Daoy (cell line): Measurements from ENCODE around the gene NPW. TPM values are rescaled to one million over a fixed set of nuclear protein-coding genes. Genes with fewer than 3 reads are reported as not detected.

Experiments
- DNase-seq: peaks from one replicate; pipeline ENCODE4 v3.0.0-alpha.2; 2015; ENCODE audit warnings: low read depth
- total RNA-seq: library from RNA; depleted of rRNA; stranded (reverse); fragments of >200 nt; shearing (Covaris generic); gene quantifications from 2 replicates; pipeline ENCODE4 v1.2.3, GENCODE V29; 2014

NPW gene
- total RNA-seq, 1 experiment from 2014 or later = 0.46 TPM

DNA sequence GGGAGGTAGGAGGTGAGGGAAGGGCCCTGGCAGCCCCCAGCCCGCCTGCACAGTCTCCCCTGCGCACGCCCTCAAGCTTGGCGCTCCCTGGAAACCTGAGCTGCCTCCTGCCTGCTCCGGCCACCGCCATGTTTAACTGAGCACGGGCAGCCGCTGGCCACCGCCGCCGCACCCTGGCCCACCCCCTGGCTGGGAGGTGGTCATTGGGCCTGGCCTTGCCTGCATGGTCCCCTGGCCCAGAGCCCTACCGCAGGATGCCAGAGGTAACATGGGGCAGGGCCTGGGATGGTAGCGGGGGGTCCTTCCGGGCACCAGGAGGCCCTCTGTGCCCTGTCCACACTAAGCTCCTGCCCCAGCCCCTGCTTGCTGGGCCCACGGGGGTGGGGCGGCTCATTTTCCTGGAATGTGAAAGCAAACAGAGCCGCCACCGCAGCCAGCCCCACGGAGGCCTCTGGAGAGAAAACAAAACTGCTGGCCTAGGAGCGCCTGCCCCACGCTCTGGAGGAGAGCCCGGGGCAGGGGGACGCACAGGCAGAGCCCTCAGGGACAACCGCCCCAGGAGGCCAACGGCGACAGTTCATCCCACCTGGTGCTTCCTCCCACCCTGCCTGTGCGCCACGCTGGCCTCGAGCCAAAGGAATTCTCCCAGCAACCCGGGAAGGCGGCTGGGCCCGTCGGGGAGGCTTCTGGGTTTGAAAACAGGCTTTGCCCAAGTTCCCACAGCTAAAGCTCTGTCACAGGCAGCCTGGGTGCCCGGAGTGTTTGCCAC lies 16.0 kb downstream of the NPW start:
- DNase-seq = peak; percentile 88

DNA sequence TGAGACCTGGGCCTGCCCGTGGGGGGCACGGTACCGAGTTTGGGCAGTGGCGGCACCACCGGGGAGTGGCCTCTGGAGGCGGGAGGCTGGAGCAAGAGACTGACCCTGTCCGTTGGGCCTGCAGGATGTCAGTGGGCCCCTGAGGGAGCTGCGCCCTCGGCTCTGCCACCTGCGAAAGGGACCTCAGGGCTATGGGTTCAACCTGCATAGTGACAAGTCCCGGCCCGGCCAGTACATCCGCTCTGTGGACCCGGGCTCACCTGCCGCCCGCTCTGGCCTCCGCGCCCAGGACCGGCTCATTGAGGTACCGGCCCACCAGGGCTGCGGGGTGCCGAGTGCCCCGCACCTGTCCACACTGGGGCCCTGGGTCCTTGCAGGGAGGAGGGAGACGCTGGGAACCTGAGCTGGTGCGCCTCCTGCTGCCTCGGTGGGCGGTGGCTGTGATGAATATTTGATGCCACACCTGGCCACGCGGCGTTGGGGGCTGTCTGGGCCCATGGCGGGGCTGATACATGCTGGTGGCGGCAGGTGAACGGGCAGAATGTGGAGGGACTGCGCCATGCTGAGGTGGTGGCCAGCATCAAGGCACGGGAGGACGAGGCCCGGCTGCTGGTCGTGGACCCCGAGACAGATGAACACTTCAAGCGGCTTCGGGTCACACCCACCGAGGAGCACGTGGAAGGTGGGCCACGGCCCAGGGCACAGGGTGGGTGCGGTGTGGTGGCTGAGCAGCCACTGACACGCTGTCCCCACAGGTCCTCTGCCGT lies 16.8 kb downstream of the NPW start:
- no peak for DNase-seq

DNA sequence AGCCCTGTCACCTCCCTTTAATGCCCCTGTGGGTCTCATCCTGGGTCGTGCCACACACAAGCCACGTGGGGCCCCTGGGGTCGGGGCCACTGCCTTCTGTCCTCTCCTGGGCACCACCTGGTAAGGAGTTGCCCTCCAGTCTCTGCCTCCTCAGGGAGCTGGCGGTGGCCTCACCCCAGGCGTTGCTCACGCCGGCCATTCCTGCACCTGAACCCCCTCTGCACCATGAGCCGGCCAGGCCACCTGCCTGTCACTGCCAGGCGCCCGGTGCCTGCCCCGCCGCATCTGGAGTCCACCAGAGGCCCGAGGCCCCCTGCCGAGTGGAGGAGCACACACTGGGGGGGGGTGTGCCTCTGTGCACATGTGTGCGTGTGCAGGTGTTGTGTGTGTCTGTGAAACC lies 17.5 kb downstream of the NPW start:
- peak; percentile 2 for DNase-seq

DNA sequence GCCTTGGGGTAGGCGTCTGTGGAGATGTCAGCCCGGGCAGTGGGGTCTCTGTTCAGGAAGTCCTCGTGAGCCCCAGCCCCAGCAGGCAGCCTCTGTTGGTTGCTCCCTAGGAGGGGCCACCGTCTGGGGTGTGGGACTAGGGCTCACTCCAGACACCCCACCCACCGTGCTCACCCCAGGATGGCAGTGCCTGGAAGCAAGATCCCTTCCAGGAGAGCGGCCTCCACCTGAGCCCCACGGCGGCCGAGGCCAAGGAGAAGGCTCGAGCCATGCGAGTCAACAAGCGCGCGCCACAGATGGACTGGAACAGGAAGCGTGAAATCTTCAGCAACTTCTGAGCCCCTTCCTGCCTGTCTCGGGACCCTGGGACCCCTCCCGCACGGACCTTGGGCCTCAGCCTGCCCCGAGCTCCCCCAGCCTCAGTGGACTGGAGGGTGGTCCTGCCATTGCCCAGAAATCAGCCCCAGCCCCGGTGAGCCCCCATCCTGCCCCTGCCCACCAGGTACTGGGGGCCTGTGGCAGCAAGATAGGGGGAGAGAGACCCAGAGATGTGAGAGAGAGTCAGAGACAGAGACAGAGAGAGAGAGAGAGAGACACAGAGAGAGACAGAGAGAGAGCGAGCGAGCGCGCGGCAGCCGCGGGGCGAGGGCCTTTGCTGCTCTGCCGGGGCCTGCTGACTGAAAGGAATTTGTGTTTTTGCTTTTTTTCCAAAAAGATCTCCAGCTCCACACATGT lies 18.2 kb downstream of the NPW start:
- DNase-seq = peak; percentile 2

DNA sequence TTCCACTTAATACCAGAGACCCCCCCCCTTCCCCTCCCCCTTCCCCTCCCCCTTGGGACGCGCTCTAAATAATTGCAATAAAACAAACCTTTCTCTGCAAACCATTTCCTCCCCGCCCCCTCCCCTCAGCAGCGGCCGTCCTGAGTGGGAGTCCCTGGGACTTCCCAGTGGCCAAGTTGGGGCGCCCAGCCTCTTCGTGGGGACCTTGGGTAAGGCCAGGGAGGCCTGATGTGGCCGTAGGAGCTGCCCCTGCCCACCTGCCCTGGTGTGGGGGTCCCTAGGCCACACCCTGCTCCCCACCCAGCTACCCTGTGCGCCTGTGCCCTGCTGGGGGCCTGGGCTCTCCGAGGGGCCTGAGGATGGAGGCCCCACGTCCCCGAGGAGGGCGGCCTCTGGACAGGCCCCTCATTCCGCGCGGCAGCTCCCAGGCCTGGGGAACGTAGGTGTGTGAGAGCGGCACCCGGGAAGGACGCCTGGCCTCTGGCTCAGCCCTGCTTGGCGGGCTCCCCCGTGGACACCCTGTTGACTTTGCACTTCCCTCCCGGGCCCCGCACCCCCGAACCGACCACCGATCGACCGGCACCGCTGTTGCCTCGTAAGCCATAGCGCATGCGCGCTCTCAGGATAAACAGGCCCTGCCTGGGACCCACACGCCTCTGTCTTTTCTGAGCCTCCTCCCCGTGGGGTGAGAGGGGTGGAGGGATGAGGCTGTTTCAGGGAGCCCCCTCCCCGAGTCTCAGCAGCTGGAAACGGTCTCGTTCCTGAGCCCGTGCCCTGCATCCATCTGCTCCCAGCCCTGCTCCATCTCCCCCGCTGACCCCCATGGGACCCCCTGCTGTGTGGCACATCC lies 19.0 kb downstream of the NPW start:
- no peak for DNase-seq

DNA sequence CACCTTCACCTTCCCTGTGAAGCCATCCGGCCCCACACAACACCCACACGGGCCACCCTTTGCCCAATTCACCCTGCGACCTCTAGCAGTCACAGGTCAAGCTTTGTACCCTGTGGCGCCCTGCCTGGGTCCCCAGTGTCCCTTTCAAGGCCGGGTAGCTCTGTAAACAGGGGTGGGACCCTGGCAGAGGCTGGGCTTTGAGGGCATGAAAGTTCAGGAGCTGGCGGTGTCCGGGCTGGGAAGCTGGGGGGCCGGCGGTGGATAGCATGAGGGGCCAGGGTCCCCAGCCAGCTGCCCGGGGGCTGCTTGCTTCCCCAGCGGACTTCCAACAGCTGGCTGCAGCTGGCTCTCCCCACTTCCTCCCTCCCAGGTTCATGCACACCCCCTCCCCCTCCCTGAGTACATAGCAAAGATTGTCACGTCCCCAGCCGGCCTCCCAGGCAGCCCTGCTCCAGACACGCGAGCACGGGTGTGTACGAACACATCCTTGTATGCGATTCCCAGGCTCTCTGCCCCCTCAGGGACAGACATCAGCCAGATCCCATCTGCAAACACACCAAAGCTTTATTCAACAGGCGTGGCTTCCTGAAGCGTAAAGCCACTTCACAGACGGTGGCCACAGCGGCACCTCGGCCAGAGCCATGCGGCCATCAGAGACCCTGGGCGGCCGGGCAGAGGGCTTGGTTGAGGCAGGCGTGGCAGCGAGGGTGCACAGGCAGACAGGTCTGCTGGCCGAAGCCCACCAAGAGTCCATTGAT lies 19.9 kb downstream of the NPW start:
- peak; percentile 70 for DNase-seq

DNA sequence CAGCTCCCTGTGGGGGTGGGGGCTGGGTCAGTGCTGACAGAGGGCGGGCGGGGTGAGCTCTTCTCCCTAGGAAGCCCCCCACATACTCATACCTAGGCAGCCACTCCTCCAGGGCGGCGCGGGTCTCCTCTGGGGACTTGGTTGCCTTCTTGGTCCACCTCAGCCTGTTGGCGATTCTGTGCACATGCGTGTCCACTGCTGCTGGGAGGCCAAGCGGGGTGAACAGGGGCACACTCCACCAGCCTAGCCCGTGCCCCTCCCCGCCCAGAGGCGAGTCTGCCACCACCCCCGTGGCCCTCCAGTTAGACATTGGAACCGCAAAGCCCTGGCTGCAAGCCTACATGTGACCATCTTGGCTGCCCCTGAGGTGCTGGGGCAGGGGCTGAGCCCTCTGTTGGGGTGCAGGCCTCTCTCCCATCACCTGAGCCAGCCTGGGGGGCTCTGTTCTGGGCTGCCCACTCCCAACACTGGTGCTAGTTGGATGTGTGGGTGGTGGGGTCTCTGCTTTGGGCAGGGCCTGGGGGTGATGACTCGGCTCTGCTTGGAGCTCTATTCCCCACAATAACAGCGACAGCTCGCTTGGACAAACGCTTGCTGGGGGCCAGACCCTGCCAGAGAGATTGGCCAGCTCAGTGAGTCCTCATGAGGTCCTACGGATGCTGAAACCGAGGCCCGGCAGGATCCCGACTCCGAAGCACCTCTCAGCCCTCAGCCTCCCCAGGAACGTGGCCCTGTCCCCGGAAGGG lies 20.6 kb downstream of the NPW start:
- DNase-seq = no peak

DNA sequence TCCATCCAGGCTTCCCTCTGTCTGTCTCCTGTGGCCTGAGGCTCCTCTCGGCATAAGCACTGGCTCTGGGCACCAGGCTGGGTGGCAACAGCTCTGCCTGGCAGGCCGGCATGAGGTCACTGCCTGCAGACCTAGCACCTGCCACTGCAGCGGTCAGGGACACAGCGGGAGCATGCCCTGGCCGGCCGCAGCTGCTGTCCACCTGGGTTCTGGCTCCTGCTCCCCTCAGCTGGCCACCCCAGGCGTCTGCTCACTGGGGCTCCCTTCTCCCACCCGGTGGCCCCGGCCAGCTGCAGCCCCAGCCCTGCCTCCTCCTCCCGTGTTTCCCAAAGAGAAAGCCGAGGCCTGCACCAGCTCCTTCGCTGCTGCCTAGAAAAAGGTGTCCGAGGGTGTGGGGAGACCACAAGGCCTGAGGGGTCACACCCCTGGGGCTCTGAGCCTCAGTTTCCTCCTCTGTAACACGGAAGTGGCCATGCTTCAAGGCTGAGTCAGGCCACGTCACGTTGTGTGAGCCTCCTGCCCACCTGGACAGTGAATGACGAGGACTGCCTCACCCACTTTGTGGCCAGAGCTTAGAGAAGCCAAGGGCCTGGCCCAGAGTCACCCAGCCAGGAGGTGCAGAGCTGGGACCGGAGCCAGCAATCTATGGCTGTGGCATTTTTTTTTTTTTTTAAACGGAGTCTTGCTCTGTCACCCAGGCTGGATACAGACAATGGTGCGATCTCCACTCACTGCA lies 21.4 kb downstream of the NPW start:
- DNase-seq = peak; percentile 84

DNA sequence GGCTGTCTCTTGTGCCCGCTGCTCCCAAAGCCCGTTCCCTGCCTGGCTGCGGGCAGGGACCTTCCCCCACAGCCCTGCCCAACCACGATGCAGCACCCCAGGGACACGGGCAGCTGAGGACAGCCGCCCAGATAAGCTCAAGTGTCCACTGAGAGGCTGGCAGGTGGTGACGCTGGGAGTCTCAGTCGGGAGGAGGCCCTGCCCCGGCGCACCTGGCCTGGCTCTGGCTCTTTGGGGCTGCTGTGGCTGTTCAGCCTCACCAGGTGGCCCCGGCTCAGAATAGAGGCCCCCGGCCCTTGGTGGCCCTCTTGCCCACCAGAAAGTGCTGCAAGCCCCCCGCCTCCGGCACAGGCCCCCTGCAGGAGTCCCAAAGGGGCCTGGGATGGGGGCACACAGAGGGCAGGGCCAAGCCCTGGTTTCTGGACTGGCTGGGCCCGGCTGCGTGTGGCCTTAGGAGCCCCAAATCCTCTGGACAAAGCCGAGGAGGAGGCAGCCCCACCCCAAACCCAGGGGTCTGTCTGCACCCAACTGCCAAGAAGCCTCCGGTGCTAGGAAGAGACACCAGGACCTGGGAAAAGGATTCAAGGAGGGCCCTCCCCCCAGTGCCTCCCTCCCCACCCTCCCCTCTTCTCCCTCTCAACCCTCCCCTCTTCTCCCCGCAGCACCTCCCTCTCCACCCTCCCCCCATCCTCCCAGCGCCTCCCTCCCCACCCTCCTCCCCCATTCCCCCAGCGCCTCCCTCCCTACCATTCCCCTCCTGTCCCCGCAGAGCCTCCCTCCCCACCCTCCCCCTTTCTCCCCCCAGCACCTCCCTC lies 22.8 kb downstream of the NPW start:
- DNase-seq = no peak

DNA sequence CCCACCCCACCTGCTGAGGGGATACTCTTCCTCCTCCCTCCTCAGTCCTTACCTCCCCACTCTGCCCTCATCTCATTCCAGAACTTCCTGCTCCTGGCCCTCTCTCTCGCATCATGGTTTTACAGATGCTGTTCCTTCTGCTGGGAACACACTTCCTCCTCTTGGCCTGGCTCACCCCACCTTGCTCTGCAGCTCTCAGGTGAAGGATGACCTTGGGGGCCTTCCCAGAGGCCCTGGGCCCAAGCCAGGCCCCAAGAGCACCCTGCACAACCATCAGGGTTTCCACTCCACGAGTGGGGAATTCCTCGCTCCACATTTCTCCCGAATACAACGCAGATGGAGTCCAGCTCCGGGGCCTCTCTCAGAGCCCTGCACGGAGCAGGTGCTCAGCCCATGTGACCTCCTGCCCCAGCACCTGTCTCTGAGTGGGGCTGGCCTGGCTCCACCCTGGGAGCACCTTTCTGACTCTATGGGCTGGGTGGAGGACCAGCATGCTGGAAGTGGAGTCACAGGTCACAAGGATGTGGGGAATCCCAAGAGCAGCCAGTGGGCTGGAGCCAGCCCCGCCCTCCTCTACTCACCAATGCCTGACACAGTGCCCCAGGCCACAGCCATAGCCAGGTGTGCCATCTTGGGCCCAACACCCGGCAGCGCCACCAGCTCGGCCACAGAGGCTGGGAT lies 23.5 kb downstream of the NPW start:
- no peak for DNase-seq

DNA sequence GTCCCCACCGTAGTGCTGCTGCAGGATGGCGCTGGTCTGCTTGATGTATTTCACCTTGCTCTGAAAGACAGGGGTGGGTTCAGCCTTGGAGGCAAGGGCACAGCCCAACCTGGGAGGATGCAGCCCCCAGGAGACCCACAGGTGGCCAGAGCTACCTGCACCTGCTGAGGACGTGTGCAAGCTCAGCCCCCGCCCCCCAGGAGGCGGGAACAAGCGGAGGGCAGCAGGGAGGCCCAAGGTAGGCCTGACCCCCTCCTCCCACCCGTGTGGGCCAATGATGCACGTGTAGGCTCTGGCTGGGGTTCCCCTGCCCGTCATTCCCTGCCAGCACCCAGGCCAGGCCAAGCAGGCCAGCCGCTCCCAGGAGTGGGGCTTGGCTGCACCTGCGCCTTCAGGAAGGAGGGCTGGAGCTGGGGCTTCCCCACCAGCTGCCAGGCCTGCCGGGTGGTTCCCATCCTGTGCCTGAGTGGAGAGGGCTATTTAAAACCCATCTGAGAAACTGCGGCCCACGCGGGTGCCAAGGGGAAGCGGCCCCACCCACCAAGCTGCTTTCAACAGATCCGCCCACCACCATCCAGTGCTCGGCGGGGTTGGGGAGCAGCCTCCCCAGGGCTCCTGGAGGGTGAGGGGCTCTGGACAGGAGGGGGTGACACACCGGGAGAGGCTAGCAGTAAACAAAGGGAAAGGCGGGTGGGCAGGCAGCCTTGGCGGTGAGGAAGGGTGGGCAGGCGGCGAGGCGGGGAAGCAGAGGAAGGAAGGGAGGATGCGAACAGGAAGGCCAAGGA lies 24.3 kb downstream of the NPW start:
- no peak for DNase-seq

DNA sequence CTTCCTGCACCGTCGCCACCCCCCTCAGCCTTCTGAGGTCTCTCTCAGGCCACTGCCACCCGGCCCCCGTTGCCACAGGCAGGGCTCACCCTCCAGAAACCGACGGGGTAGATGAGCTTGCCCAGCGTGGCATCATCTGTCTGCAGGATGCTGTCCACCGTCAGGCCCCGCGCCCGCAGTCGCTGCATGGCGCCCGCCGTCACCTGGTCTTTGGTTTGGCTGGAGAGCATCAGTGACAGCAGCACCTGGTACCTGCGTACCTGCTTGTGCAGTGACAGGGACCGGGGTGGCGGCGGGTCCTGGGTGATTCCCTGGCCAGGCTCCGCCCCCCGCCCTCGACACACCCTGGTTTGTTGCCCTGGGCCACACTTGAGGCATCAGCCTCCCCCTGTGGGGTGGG lies 25.0 kb downstream of the NPW start:
- DNase-seq = no peak

DNA sequence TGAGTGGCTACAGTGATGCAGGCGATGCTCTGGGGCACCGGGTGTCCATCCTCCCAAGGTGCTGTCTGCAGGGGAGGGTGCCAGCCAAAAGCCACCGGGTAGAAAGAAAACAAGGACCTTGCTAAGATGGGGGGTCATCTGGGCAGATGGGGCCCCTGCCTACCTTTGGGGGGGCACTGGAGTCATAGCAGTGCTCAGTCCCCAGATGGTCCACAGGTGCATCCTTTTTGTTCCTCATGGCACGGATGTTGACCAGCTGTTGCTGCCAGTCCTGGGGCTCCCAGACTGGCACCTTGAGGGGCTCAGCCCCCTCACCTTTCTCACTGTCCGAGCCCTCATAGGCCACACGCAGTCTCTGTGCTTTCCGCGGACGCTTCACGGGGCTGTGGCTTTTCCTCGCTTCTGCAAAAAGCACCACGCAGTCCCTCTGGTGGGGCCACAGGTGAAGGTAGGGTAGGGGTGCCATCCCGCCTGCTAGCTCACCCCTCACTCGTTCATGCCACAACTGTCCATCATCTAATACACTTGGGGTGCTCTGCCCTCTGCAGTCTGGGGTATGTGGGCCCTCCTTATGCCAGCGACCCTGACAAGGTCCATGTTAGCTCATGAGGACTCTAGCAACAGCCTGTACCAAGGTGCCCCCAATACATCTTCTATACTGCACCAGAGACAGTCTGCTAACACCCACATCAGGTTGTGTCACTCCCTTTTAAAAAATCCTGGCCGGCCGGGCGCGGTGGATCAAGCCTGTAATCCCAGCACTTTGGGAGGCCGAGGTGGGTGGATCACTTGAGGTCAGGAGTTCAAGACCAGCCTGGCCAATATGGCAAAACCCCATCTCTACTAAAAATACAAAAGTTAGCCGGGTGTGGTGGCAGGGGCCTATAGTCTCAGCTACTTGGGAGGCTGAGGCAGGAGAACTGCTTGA lies 26.6 kb downstream of the NPW start:
- no peak for DNase-seq

DNA sequence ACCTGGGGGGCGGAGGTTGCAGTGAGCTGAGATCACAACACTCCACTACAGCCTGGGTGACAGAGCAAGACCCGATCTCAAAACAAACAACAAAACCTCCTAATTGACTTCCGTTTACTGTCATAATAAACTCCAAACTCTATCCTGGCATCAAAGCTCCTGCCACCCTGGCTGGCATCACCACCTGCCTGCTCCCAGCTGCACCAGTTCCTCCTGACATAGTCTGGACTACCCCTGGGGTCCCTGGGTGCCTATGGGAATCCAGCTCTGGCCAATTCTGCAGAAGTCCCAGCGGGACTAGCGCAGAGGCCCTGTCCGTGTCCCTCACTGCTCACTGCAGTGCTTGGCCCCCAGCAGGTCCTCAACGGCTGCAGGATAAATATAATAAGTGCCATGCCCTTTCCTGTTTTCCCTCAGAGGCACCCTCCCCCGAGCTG lies 27.3 kb downstream of the NPW start:
- DNase-seq = no peak

DNA sequence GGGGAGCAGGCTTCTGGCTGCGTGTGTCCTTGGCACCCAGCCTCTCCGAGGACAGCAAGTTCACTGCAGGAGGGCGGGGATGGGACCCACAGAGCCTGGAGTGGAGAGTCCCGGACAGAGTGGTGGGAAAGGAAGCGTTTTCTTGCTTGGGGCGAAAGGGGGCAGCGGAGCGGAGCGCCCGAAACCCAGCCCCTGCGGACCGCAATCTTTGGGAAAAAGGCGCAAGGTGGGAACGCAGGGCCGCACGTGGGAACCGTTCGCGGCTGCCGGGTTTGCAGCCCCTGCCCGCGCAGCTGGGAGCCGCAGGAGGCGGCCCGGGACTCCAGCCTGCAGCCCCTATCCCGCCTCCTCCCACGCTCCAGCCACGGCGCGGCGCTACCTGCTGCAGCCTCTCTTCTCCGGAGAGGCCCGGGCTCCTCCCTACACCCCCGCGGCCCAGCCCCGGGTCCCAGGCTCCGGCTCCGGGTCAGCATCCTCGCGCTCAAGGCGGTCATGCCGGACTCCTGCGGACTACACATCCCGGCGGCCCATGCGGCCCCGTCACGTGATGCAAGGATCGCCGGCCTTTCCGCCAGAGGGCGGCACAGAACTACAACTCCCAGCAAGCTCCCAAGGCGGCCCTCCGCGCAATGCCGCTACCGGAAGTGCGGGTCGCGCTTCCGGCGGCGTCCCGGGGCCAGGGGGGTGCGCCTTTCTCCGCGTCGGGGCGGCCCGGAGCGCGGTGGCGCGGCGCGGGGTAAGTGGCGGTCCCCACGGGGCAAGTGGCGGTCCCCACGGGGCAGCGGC lies 27.9 kb downstream of the NPW start, which contains the start of the genes NTHL1 and TSC2:
NTHL1 (minus strand) TSS at position 505 of the 786 bp plus-strand sequence; CDS start at position 494, 11 bp downstream.
TSC2 (plus strand) TSS at position 656 of the 786 bp plus-strand sequence. CDS start 631 bp downstream, outside the sequence.
- peak; percentile 96 for DNase-seq
